Skeletal muscle tissue (tissue), 4 donors: ENCODE data around the gene DYDC1. TPM values are rescaled to one million over a fixed set of nuclear protein-coding genes. Genes with fewer than 3 reads are reported as not detected.

Experiments used
- H3K27ac ChIP-seq: one replicate; pipeline ENCODE4 v1.7.0; 2013; ENCODE audit warnings: mild to moderate bottlenecking, low read depth, low read length, inconsistent platforms
- H3K27me3 ChIP-seq, 3 donors: one replicate each; pipeline ENCODE4 v1.7.0; 2013; ENCODE audit warnings: low read length in 3 of 3; ENCODE audit not compliant: control insufficient read depth in 3 of 3, insufficient read depth in 3 of 3
- H3K36me3 ChIP-seq, 3 donors: one replicate each; pipeline ENCODE4 v1.7.0; 2013; ENCODE audit warnings: low read length in 3 of 3; ENCODE audit not compliant: control insufficient read depth in 3 of 3, insufficient read depth in 3 of 3
- H3K4me1 ChIP-seq, 3 donors: one replicate each; pipeline ENCODE4 v1.7.0; 2013; ENCODE audit warnings: low read length in 3 of 3, mild to moderate bottlenecking in 3 of 3; ENCODE audit not compliant: control insufficient read depth in 3 of 3, insufficient read depth in 3 of 3
- H3K4me3 ChIP-seq, 3 donors: one replicate each; pipeline ENCODE4 v1.7.0; 2013; ENCODE audit warnings: low read length in 3 of 3
- H3K9ac ChIP-seq, 3 donors: one replicate each; pipeline ENCODE4 v1.7.0; 2013; ENCODE audit warnings: low read length in 3 of 3, mild to moderate bottlenecking in 3 of 3, moderate library complexity in 2 of 3, low read depth in 1 of 3
- H3K9me3 ChIP-seq, 3 donors: one replicate each; pipeline ENCODE4 v1.7.0; 2013; ENCODE audit warnings: low read length in 3 of 3; ENCODE audit not compliant: control insufficient read depth in 3 of 3
- total RNA-seq: library from RNA; depleted of rRNA; stranded (reverse); fragments of >200 nt; gene quantifications from one replicate; pipeline ENCODE4 v1.2.3, GENCODE V29; 2014
- donor health status: Osteomylitis.

Gene DYDC1
- total RNA-seq, 1 donor from 2014 or later, result not detected

DNA sequence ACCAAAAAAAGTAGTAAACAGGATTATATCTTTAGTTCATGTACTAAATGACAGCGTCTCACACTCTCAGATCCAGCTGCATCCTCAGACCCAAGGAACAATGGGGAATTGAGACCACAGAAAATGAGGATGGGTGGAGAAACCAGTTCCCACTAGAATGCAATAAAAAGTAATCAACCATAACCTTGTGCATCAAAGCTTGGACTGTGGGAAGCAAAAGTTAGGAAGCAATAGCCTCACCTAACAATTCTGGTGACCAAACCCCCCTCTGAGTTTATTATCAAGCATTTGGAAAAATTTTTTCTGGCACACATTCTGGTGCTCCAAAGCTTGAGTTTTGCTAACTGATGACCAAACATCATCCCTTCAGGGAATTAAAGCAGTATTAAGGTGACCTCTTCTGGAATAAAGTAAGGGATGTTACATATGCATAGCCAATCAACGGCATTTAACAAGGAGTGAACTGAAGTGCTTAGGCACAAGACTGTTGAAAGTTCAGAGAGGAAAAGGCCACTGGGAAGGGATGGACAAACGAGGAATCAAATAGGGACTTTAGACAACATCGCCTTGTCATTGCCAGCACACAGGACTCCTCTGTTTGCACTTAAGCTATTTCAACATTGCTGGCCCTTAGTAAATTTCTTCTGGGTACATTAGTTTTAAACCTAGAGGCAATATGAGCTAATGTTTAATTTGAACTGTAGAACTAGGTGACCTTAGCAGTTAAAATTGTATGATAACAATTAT lies 65.9 kb downstream of the DYDC1 start:
- H3K27me3 ChIP-seq, result no peaks in the 10 kb centered on the region
- no peaks in the 10 kb centered on the region for H3K9me3 ChIP-seq
- H3K27ac ChIP-seq, result no peak overlapping the region
- H3K4me3 ChIP-seq, result no peak overlapping the region
- no peaks in the 10 kb centered on the region for H3K4me1 ChIP-seq
- no peak overlapping the region for H3K9ac ChIP-seq
- no peaks in the 10 kb centered on the region for H3K36me3 ChIP-seq

DNA sequence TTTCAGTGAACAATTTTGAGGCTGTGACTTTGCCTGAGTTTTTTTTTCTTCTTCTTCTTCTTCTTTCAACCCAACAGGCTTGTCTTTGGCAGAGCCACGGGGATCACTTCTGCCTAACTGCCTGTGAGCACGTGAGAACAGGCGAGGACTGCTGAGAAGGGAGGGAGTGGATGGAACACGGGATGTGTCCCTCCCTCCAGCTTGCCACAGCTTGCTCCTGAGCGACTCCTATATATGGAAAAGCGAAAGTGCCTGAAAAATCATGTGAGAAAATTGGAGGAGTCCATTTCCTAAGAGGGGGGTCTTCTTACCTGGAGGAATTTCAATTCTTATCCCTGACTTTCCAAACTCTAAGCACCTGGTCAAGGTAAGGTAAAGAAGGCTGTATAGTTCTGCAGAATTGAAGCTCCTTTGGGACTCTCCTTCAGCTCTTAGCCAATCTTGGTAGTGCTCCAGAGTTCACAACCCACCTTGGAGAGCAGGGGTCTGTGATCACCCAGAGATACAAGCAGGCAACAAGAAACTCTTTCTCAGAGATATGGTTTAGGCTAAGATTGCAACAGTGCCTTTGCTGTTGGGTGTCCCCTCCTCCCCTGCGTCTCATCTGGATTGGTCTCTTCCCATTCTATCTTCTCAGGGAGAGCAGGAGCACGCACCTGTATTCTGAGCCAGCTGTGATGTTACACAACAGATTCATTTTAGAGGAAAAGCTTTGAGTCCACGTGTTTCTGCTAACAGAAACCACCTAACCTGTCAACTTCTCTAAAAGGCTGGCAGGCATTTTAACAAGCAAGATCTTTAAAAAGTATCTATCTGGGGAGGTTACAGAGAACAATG lies 66.9 kb downstream of the DYDC1 start, which contains the start of gene MAT1A:
Gene MAT1A, minus strand, starts transcription at position 208 of the 837 bp plus-strand sequence. CDS start 235 bp downstream, outside the sequence.
- H3K27me3 ChIP-seq, result no peaks in the 10 kb centered on the region

DNA sequence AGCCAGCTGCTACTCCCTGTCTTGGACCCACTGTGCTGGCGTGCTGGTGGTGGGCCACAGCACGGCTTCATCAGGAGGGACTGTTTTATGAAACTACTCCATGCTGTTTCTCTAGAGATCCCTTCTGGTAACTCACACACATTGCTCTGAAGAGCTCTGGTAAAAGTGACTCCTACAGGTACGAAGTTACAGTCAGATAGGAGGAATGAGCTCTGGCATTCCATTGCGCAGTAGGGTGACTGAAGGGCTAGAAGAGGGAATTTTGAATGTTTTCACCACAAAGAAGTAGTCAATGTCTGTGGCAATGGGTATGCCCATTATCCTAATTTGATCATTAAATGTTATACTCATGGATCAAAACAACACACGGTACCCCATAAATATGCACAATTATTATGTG lies 67.7 kb downstream of the DYDC1 start:
- Histone ChIP-seq H3K36me3 (no peaks in the 10 kb centered on the region), H3K9ac (no peak overlapping the region), H3K4me3 (no peak overlapping the region), H3K27ac (no peak overlapping the region), H3K9me3 (no peaks in the 10 kb centered on the region), H3K4me1 (no peaks in the 10 kb centered on the region), H3K27me3 (no peaks in the 10 kb centered on the region)

More for the DNA sequence above, 66.9 kb downstream of the DYDC1 start, which contains the start of gene MAT1A:
- no peak within 1 kb of the TSS for H3K27ac ChIP-seq
- H3K9ac ChIP-seq, result no peak within 1 kb of the TSS
- H3K4me3 ChIP-seq, result no peak within 1 kb of the TSS
- H3K36me3 ChIP-seq, result no peaks in the 10 kb centered on the region
- H3K4me1 ChIP-seq, result no peaks in the 10 kb centered on the region
- H3K9me3 ChIP-seq, result no peaks in the 10 kb centered on the region

Other genes starting within 250 kb of the DYDC1 start
- gene PLAC9, start 224.0 kb downstream of the DYDC1 start, total RNA-seq, result 36.5 TPM
- 29.7 TPM for gene ANXA11, start 151.2 kb downstream of the DYDC1 start, total RNA-seq
- not detected for gene MAT1A, start 67.1 kb downstream of the DYDC1 start, total RNA-seq
- gene DYDC2, start within 50 bp of the DYDC1 start, total RNA-seq, result not detected
- 19.3 TPM for gene PRXL2A, start 51.8 kb upstream of the DYDC1 start, total RNA-seq
- gene TSPAN14, start 97.6 kb upstream of the DYDC1 start, total RNA-seq, result 6.3 TPM
- gene SH2D4B, start 181.1 kb upstream of the DYDC1 start, total RNA-seq, result under 0.01 TPM